ENCODE data around the gene CYBC1.

Gene CYBC1

DNA sequence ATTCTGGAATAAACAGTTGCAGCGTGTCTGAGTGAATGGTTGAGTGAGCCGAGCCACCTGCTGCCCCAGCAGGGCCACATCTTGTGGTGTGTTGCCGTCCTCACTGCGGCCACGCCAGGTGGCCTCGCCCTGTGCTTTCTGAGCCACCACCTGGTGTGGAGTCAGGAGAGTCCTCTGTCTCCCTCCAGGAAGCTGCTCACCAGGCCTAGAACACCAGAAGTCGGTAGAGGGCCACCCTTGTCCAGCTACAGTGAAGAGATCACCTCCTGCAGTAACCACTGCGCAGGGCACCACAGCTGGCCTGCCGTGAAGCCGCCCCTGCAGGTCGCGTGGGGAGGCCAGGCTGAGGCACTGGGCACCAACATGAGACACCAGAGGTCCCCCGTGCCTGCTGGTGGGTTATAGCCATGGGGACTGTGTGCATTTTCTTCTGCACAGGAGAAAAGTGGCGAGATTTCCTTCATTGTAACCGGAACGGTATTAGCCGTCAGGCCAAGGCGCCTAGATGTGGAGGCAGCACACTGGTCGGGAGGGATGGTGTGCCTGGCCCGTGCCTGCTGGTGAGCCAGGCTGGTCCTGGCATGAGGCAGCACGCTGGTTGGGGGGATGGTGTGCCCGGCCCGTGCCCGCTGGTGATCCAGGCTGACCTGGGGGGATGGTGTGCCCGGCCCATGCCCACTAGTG, 40.1 kb upstream of the CYBC1 start:
- Histone ChIP-seq H3K9ac (ENCODE audit: low read length) (no peak overlapping the region), H4K8ac (ENCODE audit: low read depth, low read length) (no peak overlapping the region), H4K5ac (ENCODE audit: low read length) (no peak overlapping the region), H3K36me3 (ENCODE audit: control insufficient read depth, insufficient read depth, low read length) (peaks cover 3% of the 10 kb centered on the region), H3K23ac (ENCODE audit: low read length) (peak overlapping the region; percentile 24), H3K18ac (ENCODE audit: low read length) (no peak overlapping the region), H3K79me2 (ENCODE audit: control insufficient read depth, insufficient read depth, low read length) (no peaks in the 10 kb centered on the region), H3K56ac (ENCODE audit: low read length) (no peak overlapping the region), H3K27ac (ENCODE audit: low read depth, low read length) (no peak overlapping the region), H2BK15ac (replicated peaks; ENCODE audit: low read depth) (no peak overlapping the region), H3K4me2 (ENCODE audit: low read length) (no peak overlapping the region), H2AK5ac (ENCODE audit: low read length) (no peak overlapping the region), H3K4ac (ENCODE audit: low read depth, low read length) (no peak overlapping the region), H2BK5ac (ENCODE audit: low read length) (no peak overlapping the region), H2BK120ac (ENCODE audit: low read depth, low read length) (no peak overlapping the region), H3K4me3 (ENCODE audit: low read length) (no peak overlapping the region), H3K79me1 (ENCODE audit: low read length) (no peaks in the 10 kb centered on the region), H3K27me3 (ENCODE audit: insufficient read depth, low read length, poor library complexity) (no peaks in the 10 kb centered on the region), H3K4me1 (ENCODE audit: control insufficient read depth, low read depth, low read length) (no peaks in the 10 kb centered on the region)
- no CpG with 5 or more reads among the region's 25 CpGs for WGBS (ENCODE audit: extremely low coverage, insufficient coverage, low lambda C conversion rate)
- DNase-seq = no peak

DNA sequence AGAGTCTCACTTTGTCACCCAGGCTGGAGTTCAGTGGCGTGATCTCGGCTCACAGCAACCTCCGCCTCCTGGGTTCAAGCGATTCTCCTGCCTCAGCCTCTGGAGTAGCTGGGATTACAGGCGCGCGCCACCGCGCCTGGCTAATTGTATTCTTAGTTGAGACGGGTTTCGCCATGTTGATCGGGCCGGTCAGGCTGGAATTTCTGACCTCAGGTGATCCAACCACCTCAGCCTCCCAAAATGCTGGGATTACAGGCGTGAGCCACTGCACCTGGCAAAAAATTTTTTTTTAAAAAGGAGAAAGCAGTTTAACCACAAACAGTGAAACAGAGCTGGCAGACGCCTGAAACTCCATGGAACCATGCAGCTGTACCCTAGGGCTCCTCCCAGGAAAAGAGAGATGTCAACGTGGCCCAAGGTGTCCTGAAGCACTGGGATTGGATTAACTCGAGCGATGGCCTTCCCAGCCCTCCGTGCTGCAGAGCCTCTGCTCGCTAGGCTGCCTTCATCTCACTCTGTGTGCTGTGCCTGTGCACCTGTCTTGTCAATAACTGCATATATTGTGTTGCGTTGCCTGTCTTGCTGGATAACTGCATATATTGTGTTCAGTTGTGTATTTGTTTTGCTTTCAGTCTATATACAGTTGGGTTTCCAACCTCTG, 39.4 kb upstream of the CYBC1 start:
- Histone ChIP-seq H2BK5ac (ENCODE audit: low read length) (no peak overlapping the region), H3K23ac (ENCODE audit: low read length) (no peak overlapping the region), H3K79me2 (ENCODE audit: control insufficient read depth, insufficient read depth, low read length) (no peaks in the 10 kb centered on the region), H4K5ac (ENCODE audit: low read length) (no peak overlapping the region), H3K56ac (ENCODE audit: low read length) (no peak overlapping the region), H3K18ac (ENCODE audit: low read length) (no peak overlapping the region), H2BK120ac (ENCODE audit: low read depth, low read length) (no peak overlapping the region), H3K4me2 (ENCODE audit: low read length) (no peak overlapping the region), H2BK15ac (replicated peaks; ENCODE audit: low read depth) (no peak overlapping the region), H3K4me3 (ENCODE audit: low read length) (no peak overlapping the region), H4K8ac (ENCODE audit: low read depth, low read length) (no peak overlapping the region), H3K9ac (ENCODE audit: low read length) (no peak overlapping the region), H3K4ac (ENCODE audit: low read depth, low read length) (no peak overlapping the region), H3K4me1 (ENCODE audit: control insufficient read depth, low read depth, low read length) (no peaks in the 10 kb centered on the region), H2AK5ac (ENCODE audit: low read length) (no peak overlapping the region), H3K27me3 (ENCODE audit: insufficient read depth, low read length, poor library complexity) (no peaks in the 10 kb centered on the region), H3K27ac (ENCODE audit: low read depth, low read length) (no peak overlapping the region), H3K79me1 (ENCODE audit: low read length) (no peaks in the 10 kb centered on the region), H3K36me3 (ENCODE audit: control insufficient read depth, insufficient read depth, low read length) (peaks cover 5% of the 10 kb centered on the region)
- DNase-seq = no peak
- whole genome bisulfite sequencing (ENCODE audit: extremely low coverage, insufficient coverage, low lambda C conversion rate) = no CpG with 5 or more reads among the region's 21 CpGs

DNA sequence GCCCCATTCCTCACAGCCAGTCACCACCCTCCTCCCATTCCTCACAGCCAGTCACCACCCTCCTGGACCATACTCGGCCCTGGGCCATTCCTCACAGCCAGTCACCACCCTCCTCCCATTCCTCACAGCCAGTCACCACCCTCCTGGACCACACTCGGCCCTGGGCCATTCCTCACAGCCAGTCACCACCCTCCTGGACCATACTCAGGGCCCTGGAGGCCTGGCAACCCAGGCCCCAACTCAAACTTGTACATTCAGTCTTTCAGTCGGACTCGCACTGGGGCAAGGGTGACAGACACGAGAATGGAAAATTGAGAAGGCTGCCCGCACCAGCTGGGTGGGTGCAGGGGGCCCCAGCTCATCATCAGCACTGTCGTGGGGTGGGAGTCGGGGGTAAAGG, 38.6 kb upstream of the CYBC1 start:
- no CpG with 5 or more reads among the region's 8 CpGs for WGBS (ENCODE audit: extremely low coverage, insufficient coverage, low lambda C conversion rate)
- Histone ChIP-seq H2BK15ac (replicated peaks; ENCODE audit: low read depth) (no peak overlapping the region), H3K27me3 (ENCODE audit: insufficient read depth, low read length, poor library complexity) (no peaks in the 10 kb centered on the region), H3K23ac (ENCODE audit: low read length) (no peak overlapping the region), H2BK120ac (ENCODE audit: low read depth, low read length) (no peak overlapping the region), H3K18ac (ENCODE audit: low read length) (no peak overlapping the region), H3K79me2 (ENCODE audit: control insufficient read depth, insufficient read depth, low read length) (no peaks in the 10 kb centered on the region), H2BK5ac (ENCODE audit: low read length) (no peak overlapping the region), H3K4me2 (ENCODE audit: low read length) (no peak overlapping the region), H3K36me3 (ENCODE audit: control insufficient read depth, insufficient read depth, low read length) (peaks cover 5% of the 10 kb centered on the region), H2AK5ac (ENCODE audit: low read length) (no peak overlapping the region), H3K56ac (ENCODE audit: low read length) (no peak overlapping the region), H3K27ac (ENCODE audit: low read depth, low read length) (no peak overlapping the region), H4K5ac (ENCODE audit: low read length) (no peak overlapping the region), H3K9ac (ENCODE audit: low read length) (no peak overlapping the region), H3K4me3 (ENCODE audit: low read length) (no peak overlapping the region), H4K8ac (ENCODE audit: low read depth, low read length) (no peak overlapping the region), H3K4me1 (ENCODE audit: control insufficient read depth, low read depth, low read length) (no peaks in the 10 kb centered on the region), H3K4ac (ENCODE audit: low read depth, low read length) (no peak overlapping the region), H3K79me1 (ENCODE audit: low read length) (no peaks in the 10 kb centered on the region)
- DNase-seq = no peak

DNA sequence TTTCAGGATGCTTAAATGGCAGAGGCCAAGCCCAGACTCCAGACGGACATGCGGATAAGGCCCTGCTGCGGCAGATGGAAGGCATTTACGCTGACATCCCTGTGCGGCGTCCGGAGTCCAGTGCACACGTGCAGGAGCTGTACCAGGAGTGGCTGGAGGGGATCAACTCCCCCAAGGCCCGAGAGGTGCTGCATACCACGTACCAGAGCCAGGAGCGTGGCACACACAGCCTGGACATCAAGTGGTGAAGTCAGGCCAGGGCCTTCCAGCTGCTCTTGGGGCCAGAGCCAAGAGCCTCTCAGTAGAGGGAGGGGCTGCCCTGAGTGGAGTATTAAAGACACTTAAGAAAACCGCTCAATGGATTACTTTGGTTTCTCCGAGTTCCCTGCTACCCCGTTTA, 37.4 kb upstream of the CYBC1 start:
- Histone ChIP-seq H3K4ac (ENCODE audit: low read depth, low read length) (no peak overlapping the region), H3K56ac (ENCODE audit: low read length) (no peak overlapping the region), H3K4me3 (ENCODE audit: low read length) (no peak overlapping the region), H2AK5ac (ENCODE audit: low read length) (no peak overlapping the region), H2BK120ac (ENCODE audit: low read depth, low read length) (no peak overlapping the region), H3K23ac (ENCODE audit: low read length) (no peak overlapping the region), H3K79me2 (ENCODE audit: control insufficient read depth, insufficient read depth, low read length) (no peaks in the 10 kb centered on the region), H3K79me1 (ENCODE audit: low read length) (no peaks in the 10 kb centered on the region), H2BK15ac (replicated peaks; ENCODE audit: low read depth) (no peak overlapping the region), H3K36me3 (ENCODE audit: control insufficient read depth, insufficient read depth, low read length) (peaks cover 5% of the 10 kb centered on the region), H3K4me1 (ENCODE audit: control insufficient read depth, low read depth, low read length) (no peaks in the 10 kb centered on the region), H4K8ac (ENCODE audit: low read depth, low read length) (no peak overlapping the region), H3K18ac (ENCODE audit: low read length) (no peak overlapping the region), H4K5ac (ENCODE audit: low read length) (no peak overlapping the region), H3K4me2 (ENCODE audit: low read length) (no peak overlapping the region), H3K27ac (ENCODE audit: low read depth, low read length) (no peak overlapping the region), H2BK5ac (ENCODE audit: low read length) (no peak overlapping the region), H3K27me3 (ENCODE audit: insufficient read depth, low read length, poor library complexity) (no peaks in the 10 kb centered on the region), H3K9ac (ENCODE audit: low read length) (no peak overlapping the region)
- WGBS (ENCODE audit: extremely low coverage, insufficient coverage, low lambda C conversion rate) = no CpG with 5 or more reads among the region's 14 CpGs
- DNase-seq = no peak

DNA sequence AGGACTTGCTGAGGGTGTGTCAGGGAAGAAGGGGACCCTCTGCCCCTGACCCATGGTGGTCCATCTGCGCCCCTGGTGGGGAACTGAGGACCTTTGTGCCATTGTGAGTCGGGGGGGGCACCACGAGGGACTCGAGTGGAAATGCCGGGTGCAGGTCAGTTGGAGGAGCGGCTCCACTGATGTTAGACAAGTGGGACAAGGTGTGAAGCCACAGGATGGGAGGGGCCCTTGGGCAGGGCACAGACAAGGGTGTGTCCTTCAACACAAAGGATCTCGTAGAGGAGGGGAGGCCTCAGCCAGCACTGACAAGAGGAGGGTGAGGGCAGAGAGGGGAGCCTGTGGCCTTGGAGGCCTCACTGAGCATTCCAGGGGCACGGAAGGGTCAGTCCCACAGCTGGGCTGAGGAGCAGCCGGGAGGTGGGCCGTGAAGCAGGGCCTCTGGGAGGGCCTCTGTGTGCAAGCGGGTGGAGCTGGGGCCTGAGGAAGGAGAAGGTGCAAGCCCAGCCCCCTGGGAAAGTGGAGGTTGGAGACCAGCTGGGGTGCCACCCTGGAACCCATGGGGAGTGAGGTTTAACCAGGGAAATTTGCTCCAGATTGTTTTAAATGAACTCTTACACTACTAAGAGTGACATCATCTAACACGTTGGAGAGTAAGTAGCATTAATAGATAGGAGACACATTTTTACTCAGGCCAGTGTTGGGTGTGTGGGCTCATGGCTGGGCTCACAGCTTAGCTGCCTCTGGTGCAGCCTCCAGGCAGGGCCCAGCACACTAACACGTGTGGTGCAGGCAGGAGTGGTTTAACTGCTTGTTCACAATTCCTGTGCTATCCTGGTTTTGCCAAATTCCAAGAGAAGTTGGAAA, 35.9 kb upstream of the CYBC1 start:
- no peak overlapping the region for H2BK120ac ChIP-seq (ENCODE audit: low read depth, low read length)
- no peak overlapping the region for H3K9ac ChIP-seq (ENCODE audit: low read length)
- H3K4ac ChIP-seq (ENCODE audit: low read depth, low read length) = no peak overlapping the region
- H3K4me1 ChIP-seq (ENCODE audit: control insufficient read depth, low read depth, low read length) = no peaks in the 10 kb centered on the region
- H4K8ac ChIP-seq (ENCODE audit: low read depth, low read length) = no peak overlapping the region
- no peak overlapping the region for H2AK5ac ChIP-seq (ENCODE audit: low read length)
- H2BK15ac ChIP-seq (replicated peaks; ENCODE audit: low read depth) = no peak overlapping the region
- no peaks in the 10 kb centered on the region for H3K79me1 ChIP-seq (ENCODE audit: low read length)
- peaks cover 5% of the 10 kb centered on the region for H3K36me3 ChIP-seq (ENCODE audit: control insufficient read depth, insufficient read depth, low read length)
- no peak overlapping the region for H3K4me3 ChIP-seq (ENCODE audit: low read length)
- no peak overlapping the region for H4K5ac ChIP-seq (ENCODE audit: low read length)
- H3K18ac ChIP-seq (ENCODE audit: low read length) = no peak overlapping the region
- no peaks in the 10 kb centered on the region for H3K79me2 ChIP-seq (ENCODE audit: control insufficient read depth, insufficient read depth, low read length)
- H3K27ac ChIP-seq (ENCODE audit: low read depth, low read length) = no peak overlapping the region
- no peak for DNase-seq
- WGBS (ENCODE audit: extremely low coverage, insufficient coverage, low lambda C conversion rate) = no CpG with 5 or more reads among the region's 13 CpGs
- no peaks in the 10 kb centered on the region for H3K27me3 ChIP-seq (ENCODE audit: insufficient read depth, low read length, poor library complexity)
- no peak overlapping the region for H3K56ac ChIP-seq (ENCODE audit: low read length)
- no peak overlapping the region for H3K4me2 ChIP-seq (ENCODE audit: low read length)
- H3K23ac ChIP-seq (ENCODE audit: low read length) = no peak overlapping the region
- no peak overlapping the region for H2BK5ac ChIP-seq (ENCODE audit: low read length)
